ENCODE measurements around the gene NR6A1. TPM values are rescaled to one million over a fixed set of nuclear protein-coding genes. Genes with fewer than 3 reads are reported as not detected.

Gene NR6A1
- total and polyA plus RNA-seq, 2 of the 13 experiments (the other 11 are each of a cell fraction or from before 2014, with no cell fraction given), result 28.1 to 31.5 TPM

GRCh38 chr9:124652615-124653393 lies 118.3 kb downstream of the NR6A1 start:
- ChIA-PET POLR2A (no interaction called here), CTCF (ENCODE audit: low intra/inter-chr PET ratio, low total read pairs) (no interaction called here)
- Histone ChIP-seq H2AFZ (ENCODE audit: low read length) (no peak overlapping the region), H3K9me3 (ENCODE audit: low read length) (no peaks in the 10 kb centered on the region), H3K36me3 (replicated peaks in 1 of 2; ENCODE audit: control insufficient read depth in 1 of 2, insufficient read depth in 2 of 2, low read length in 2 of 2) (no peaks in the 10 kb centered on the region), H3K4me1 (ENCODE audit: insufficient read depth, low read length) (peaks cover 13% of the 10 kb centered on the region), H3K79me2 (ENCODE audit: insufficient read depth, low read length) (peaks cover 26% of the 10 kb centered on the region), H3K27ac (ENCODE audit: extremely low read length, insufficient read depth, low read length) (no peak overlapping the region), H4K20me1 (ENCODE audit: insufficient read depth, low read length) (no peaks in the 10 kb centered on the region), H3K4me3 (replicated peaks in 1 of 3; ENCODE audit: insufficient read depth in 1 of 3, low read depth in 2 of 3, low read length in 3 of 3) (no peak overlapping the region), H3K27me3 (ENCODE audit: control insufficient read depth in 1 of 2, insufficient read depth in 2 of 2, low read length in 2 of 2) (no peaks in the 10 kb centered on the region), H3K4me2 (ENCODE audit: low read depth, low read length) (no peak overlapping the region), H3K9ac (ENCODE audit: insufficient read depth, low read depth, low read length) (no peak overlapping the region)
- no peak for DNase-seq (ENCODE audit: low spot score)
- no peak for TF ChIP-seq RNF2 (conservative IDR thresholded peaks at IDR 0.05; ENCODE audit: low read depth)
- no peak for TF ChIP-seq PLSCR1 (CRISPR knock-in tag; IDR thresholded peaks at IDR 0.05; ENCODE audit: borderline replicate concordance)
- TF ChIP-seq ZNF747 (CRISPR knock-in tag; IDR thresholded peaks at IDR 0.05; ENCODE audit: borderline replicate concordance), result no peak
- no peak for TF ChIP-seq ZNF292 (CRISPR knock-in tag; IDR thresholded peaks at IDR 0.05; ENCODE audit: borderline replicate concordance, low read depth)
- TF ChIP-seq TERF1 (CRISPR knock-in tag; IDR thresholded peaks at IDR 0.05), result no peak
- TF ChIP-seq ATF3 (CRISPR knock-in tag; IDR thresholded peaks at IDR 0.05), result no peak
- TF ChIP-seq PREB (CRISPR knock-in tag; IDR thresholded peaks at IDR 0.05), result no peak
- no peak for TF ChIP-seq FOXO4 (CRISPR knock-in tag; conservative IDR thresholded peaks at IDR 0.05)
- no peak for TF ChIP-seq ZNF780A (CRISPR knock-in tag; IDR thresholded peaks at IDR 0.05)
- TF ChIP-seq ZFX (CRISPR knock-in tag; IDR thresholded peaks at IDR 0.05; ENCODE audit: low read depth), result no peak
- TF ChIP-seq ZNF607 (CRISPR knock-in tag; IDR thresholded peaks at IDR 0.05; ENCODE audit: borderline replicate concordance), result no peak
- TF ChIP-seq ZNF574 (CRISPR knock-in tag; IDR thresholded peaks at IDR 0.05), result no peak
- TF ChIP-seq GFI1 (CRISPR knock-in tag; IDR thresholded peaks at IDR 0.05; ENCODE audit: borderline replicate concordance), result no peak
- TF ChIP-seq KMT2A (CRISPR knock-in tag; IDR thresholded peaks at IDR 0.05), result no peak
- BruUV-seq (replicated peaks), result no TSS peak
- no peak for FAIRE-seq
- 98% methylated on average over 3 of the region's 3 CpGs for WGBS (ENCODE audit: low lambda C conversion rate)
- ATAC-seq, result no peak
- in situ Hi-C loops (cut with HindIII; ENCODE audit: extremely low pct_ligation_motif_present, low pct_unique_long_range_greater_than_20kb) (no loop called here), intact Hi-C loops (cut with micrococcal nuclease; ENCODE audit: unreplicated experiment) (no loop called here)
